Measurements from ENCODE around the gene DNAAF5. TPM values are rescaled to one million over a fixed set of nuclear protein-coding genes. Genes with fewer than 3 reads are reported as not detected.
A peak's percentile ranks its signal among the peaks of the same experiment; 100 is the strongest.
"Not testable (repeated sequence)": the region's sequence is repeated elsewhere in the genome, so short reads cannot be mapped to it uniquely, and the experiment has no call there.

The DNAAF5 gene
- total RNA-seq, 2 donors from 2014 or later, result 31.0 to 54.9 TPM

DNA sequence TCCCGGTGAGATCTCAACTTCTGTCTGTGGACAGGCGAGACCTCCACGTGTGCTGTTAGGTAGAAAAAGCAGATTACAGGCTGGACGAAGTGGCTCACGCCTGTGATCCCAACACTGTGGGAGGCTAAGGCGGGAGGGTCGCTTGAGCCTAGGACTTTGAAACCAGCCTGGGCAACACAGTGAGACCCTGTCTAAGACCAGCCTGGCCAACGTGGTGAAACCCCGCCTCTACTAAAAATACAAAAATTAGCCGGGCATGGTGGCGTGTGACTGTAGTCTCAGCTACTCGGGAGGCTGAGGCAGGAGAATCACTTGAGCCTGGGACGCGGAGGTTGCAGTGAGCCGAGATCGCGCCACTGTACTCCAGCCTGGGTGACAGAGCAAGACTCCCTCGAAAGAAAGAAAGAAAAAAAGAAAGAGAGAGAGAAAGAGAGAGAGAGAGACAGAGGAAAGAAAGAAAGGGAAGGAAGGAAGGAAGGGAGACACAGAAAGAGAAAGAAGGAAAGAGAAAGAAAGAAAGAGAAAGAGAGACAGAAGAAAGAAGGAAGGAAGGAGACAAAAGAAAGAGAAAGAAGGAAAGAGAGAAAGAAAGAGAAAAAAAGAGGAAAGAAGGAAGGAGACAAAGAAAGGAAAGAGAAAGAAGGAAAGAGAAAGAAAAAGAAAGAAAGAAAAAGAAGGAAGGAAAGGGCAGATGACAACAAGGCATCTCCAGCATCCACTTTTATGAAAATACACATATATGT, 76.2 kb downstream of the DNAAF5 start:
- no peak for DNase-seq
- H3K9me3 ChIP-seq, result no peaks in the 10 kb centered on the region

GRCh38 chr7:803243-803635, 76.7 kb downstream of the DNAAF5 start:
- DNase-seq, result no peak
- Histone ChIP-seq H3K9ac (ENCODE audit: low read depth in 2 of 2, low read length in 2 of 2) (no peak overlapping the region), H3K36me3 (no peaks in the 10 kb centered on the region), H3K27me3 (no peaks in the 10 kb centered on the region), H3K4me3 (no peak overlapping the region), H3K4me1 (peaks cover 5% of the 10 kb centered on the region), H3K9me3 (no peaks in the 10 kb centered on the region), H3K27ac (no peak overlapping the region)
- intact Hi-C loops (cut with DNase I), result no loop called here
- no peak for TF ChIP-seq CTCF (IDR thresholded peaks at IDR 0.05)

More for the DNA sequence above, 76.2 kb downstream of the DNAAF5 start:
- no peak for TF ChIP-seq CTCF (IDR thresholded peaks at IDR 0.05)
- Histone ChIP-seq H3K36me3 (no peaks in the 10 kb centered on the region), H3K27ac (no peak overlapping the region), H3K4me1 (peaks cover 5% of the 10 kb centered on the region), H3K4me3 (no peak overlapping the region), H3K27me3 (no peaks in the 10 kb centered on the region), H3K9ac (ENCODE audit: low read depth in 2 of 2, low read length in 2 of 2) (no peak overlapping the region)
- intact Hi-C loops (cut with DNase I), result no loop called here

DNA sequence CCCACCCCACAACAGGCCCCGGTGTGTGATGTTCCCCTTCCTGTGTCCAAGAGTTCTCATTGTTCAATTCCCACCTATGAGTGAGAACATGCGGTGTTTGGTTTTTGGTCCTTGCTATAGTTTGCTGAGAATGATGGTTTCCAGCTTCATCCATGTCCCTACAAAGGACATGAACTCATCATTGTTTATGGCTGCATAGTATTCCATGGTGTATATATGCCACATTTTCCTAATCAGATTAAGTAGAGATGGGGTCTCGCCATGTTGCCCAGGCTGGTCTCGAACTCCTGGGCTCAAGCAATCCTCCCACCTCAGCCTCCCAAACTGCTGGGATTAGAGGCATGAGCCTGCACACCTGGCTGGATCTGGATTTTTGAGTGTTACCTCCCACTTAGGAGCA, 77.3 kb downstream of the DNAAF5 start:
- H3K27me3 ChIP-seq; H3K4me1 ChIP-seq; H3K27ac ChIP-seq; intact Hi-C loops (cut with DNase I); H3K36me3 ChIP-seq; H3K4me3 ChIP-seq; H3K9me3 ChIP-seq; DNase-seq; H3K9ac ChIP-seq (ENCODE audit: low read depth in 2 of 2, low read length in 2 of 2): not testable (repeated sequence)

DNA sequence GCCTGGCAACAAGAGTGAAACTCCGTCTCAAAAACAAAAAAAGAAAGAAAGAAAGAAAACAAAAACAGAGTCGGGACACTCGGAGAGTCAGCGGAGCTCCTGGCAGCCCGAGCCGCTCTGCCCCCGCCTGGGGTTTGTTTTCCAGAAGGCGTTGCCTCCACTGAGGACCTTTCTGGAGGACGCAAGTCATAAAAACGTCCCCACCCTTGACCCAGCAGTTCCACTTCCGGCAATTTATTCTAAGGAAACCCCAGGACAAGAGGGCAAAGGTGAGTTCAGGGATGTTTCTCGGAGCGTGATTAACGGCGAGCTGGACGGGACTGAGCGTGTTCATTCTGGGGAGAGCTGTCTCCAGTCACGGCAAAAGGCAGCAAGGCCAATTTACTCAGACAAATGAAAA, 78.8 kb downstream of the DNAAF5 start:
- intact Hi-C loops (cut with DNase I), result no loop called here
- Histone ChIP-seq H3K9ac (ENCODE audit: low read depth in 2 of 2, low read length in 2 of 2) (peak overlapping the region in 1 of 2 donors; percentile 38), H3K27ac (peak overlapping the region; percentile 2), H3K9me3 (no peaks in the 10 kb centered on the region), H3K4me3 (no peak overlapping the region), H3K36me3 (no peaks in the 10 kb centered on the region), H3K4me1 (peaks cover 5% of the 10 kb centered on the region), H3K27me3 (no peaks in the 10 kb centered on the region)
- peak; percentile 89 for DNase-seq
- no peak for TF ChIP-seq CTCF (IDR thresholded peaks at IDR 0.05)

DNA sequence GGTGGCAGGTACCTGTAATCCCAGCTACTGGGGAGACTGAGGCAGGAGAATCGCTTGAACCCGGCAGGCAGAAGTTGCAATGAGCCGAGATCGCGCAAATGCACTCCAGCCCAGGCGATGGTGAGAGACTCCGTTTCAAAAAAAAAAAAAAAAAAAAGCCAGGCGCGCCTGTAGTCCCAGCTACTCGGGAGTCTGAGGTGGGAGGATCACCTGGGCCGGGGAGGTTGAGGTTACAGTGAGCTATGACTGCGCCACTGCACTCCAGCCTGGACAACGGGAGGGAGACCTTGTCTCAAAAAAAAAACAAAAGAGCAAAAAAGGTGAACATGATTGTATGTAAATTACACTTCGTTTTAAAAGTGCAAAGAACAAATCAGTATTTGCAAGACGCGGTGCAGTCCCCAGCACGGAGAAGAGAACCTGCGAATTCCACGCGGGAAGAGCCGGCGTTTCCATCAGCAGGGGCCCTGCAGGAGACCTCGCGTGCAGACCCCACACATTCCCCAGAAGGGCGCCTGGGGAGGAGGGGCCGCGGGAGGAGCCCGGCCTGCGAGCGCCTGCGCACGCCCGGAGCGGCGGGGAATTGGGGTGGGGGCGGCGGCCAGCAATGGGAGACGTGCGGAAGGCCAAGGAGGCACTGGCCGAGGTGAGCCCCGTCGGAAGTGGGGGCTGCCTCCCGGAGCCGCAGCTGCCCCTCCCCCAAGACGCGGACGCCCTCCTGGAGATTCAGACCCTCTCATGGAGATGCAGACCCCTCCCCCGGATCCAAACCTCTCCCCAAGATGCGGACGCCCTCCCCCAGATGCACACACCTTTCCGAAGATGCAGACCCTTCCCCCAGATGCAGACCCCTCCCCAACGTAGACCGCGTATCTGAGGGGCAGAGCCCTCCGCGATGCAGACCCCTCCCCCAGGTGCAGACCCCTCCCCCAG, 89.1 kb downstream of the DNAAF5 start:
- intact Hi-C loops (cut with DNase I), result no loop called here
- Histone ChIP-seq H3K36me3 (no peaks in the 10 kb centered on the region), H3K4me1 (peaks cover 5% of the 10 kb centered on the region), H3K9me3 (no peaks in the 10 kb centered on the region), H3K9ac (ENCODE audit: low read depth in 2 of 2, low read length in 2 of 2) (peak overlapping the region; percentile 40 to 50), H3K4me3 (peak overlapping the region; percentile 48), H3K27ac (no peak overlapping the region), H3K27me3 (no peaks in the 10 kb centered on the region)
- peak; percentile 48 for DNase-seq
- no peak for TF ChIP-seq CTCF (IDR thresholded peaks at IDR 0.05)

Data from colonic mucosa (tissue), 4 donors.